DOHH2 (cell line): ENCODE data around the gene LHX3.

ENCODE experiments used
- H3F3A ChIP-seq: fragments of 200-600 bp; sonication (generic), shearing (Covaris generic); 2 replicates; pipeline ENCODE4 v1.6.0; 2016; ENCODE audit warnings: antibody characterized with exemption, mild to moderate bottlenecking; ENCODE audit not compliant: control insufficient read depth, insufficient read depth
- H3K27ac ChIP-seq: fragments of 200-600 bp; sonication (generic); 2 replicates; pipeline ENCODE4 v1.5.1; 2014; ENCODE audit warnings: low read depth, mild to moderate bottlenecking, low read length, moderate library complexity
- H3K27me3 ChIP-seq: fragments of 200-600 bp; sonication (generic); 2 replicates; pipeline ENCODE4 v1.6.1; 2014; ENCODE audit warnings: mild to moderate bottlenecking, low read length, mixed read lengths; ENCODE audit not compliant: control insufficient read depth
- H3K36me3 ChIP-seq: fragments of 200-600 bp; sonication (generic); 2 replicates; pipeline ENCODE4 v1.6.1; 2014; ENCODE audit warnings: mild to moderate bottlenecking, low read length, moderate library complexity, mixed read lengths; ENCODE audit not compliant: control insufficient read depth
- H3K4me1 ChIP-seq: fragments of 200-600 bp; sonication (generic); 2 replicates; pipeline ENCODE4 v1.6.1; 2014; ENCODE audit warnings: mild to moderate bottlenecking, low read length, mixed read lengths; ENCODE audit not compliant: control insufficient read depth
- H3K4me2 ChIP-seq: fragments of 200-600 bp; sonication (generic); 2 replicates; pipeline ENCODE4 v1.6.0; 2014; ENCODE audit warnings: mild to moderate bottlenecking, low read length, moderate library complexity
- H3K4me3 ChIP-seq: fragments of 200-600 bp; sonication (generic); 2 replicates; pipeline ENCODE4 v1.5.1; 2014; ENCODE audit warnings: mild to moderate bottlenecking, low read length, mixed read lengths
- H3K79me2 ChIP-seq: fragments of 200-600 bp; sonication (generic); 2 replicates; pipeline ENCODE4 v1.6.1; 2014; ENCODE audit warnings: mild to moderate bottlenecking, low read length, mixed read lengths; ENCODE audit not compliant: control insufficient read depth
- H3K9me2 ChIP-seq: fragments of 200-600 bp; sonication (generic); replicated peaks from 2 replicates; pipeline ENCODE4 v1.6.1; 2014; ENCODE audit warnings: mild to moderate bottlenecking, low read length, mixed read lengths; ENCODE audit not compliant: control insufficient read depth
- H3K9me3 ChIP-seq: fragments of 200-600 bp; sonication (generic); 2 replicates; pipeline ENCODE4 v1.6.1; 2014; ENCODE audit warnings: antibody characterized with exemption, low read length, mixed read lengths; ENCODE audit not compliant: control insufficient read depth, insufficient read depth
- H4K20me1 ChIP-seq: fragments of 200-600 bp; sonication (generic); 2 replicates; pipeline ENCODE4 v1.6.0; 2014; ENCODE audit warnings: low read depth, mild to moderate bottlenecking, antibody characterized with exemption, low read length, moderate library complexity; ENCODE audit not compliant: control insufficient read depth, insufficient read depth
- CTCF ChIP-seq: fragments of 200-600 bp; sonication (generic); IDR thresholded peaks from one replicate; pipeline ENCODE4 v1.5.1; 2014; ENCODE audit warnings: antibody characterized with exemption, mild to moderate bottlenecking, low read depth, low read length; ENCODE audit not compliant: poor library complexity, severe bottlenecking
- EZH2phosphoT487 ChIP-seq: fragments of 200-600 bp; sonication (generic); IDR thresholded peaks from 2 replicates; pipeline ENCODE4 v1.6.1; 2017; ENCODE audit warnings: borderline replicate concordance, mild to moderate bottlenecking, antibody characterized with exemption, low read length, moderate library complexity, mixed read lengths

LHX3 gene

GRCh38 chr9:136219276-136219675, 14.3 kb upstream of the LHX3 start:
- peaks cover 100% of the 10 kb centered on the region for H3K36me3 ChIP-seq

GRCh38 chr9:136218673-136219072, 13.7 kb upstream of the LHX3 start:
- Histone ChIP-seq H3K4me3 (no peak overlapping the region), H3K4me1 (peaks cover 52% of the 10 kb centered on the region), H4K20me1 (0 out of 2 replicates have a peak, but pooled peaks cover 4% of the 10 kb centered on the region), H3K27ac (no peak overlapping the region), H3K9me3 (no peaks in the 10 kb centered on the region), H3F3A (peaks cover 6% of the 10 kb centered on the region), H3K27me3 (no peaks in the 10 kb centered on the region), H3K79me2 (peaks cover 52% of the 10 kb centered on the region), H3K9me2 (no peaks in the 10 kb centered on the region), H3K36me3 (peaks cover 100% of the 10 kb centered on the region), H3K4me2 (no peak overlapping the region)
- no peak for TF ChIP-seq CTCF
- no peak for TF ChIP-seq EZH2phosphoT487

More at GRCh38 chr9:136219276-136219675, 14.3 kb upstream of the LHX3 start:
- no peak overlapping the region for H3K4me3 ChIP-seq
- peaks cover 58% of the 10 kb centered on the region for H3K79me2 ChIP-seq
- no peak overlapping the region for H3K27ac ChIP-seq
- H4K20me1 ChIP-seq: 0 out of 2 replicates have a peak, but pooled peaks cover 4% of the 10 kb centered on the region
- H3K4me1 ChIP-seq: peaks cover 56% of the 10 kb centered on the region
- H3K27me3 ChIP-seq: no peaks in the 10 kb centered on the region
- H3F3A ChIP-seq: peaks cover 11% of the 10 kb centered on the region
- TF ChIP-seq CTCF (no peak), EZH2phosphoT487 (no peak)
- no peaks in the 10 kb centered on the region for H3K9me3 ChIP-seq
- H3K4me2 ChIP-seq: no peak overlapping the region
- H3K9me2 ChIP-seq: no peaks in the 10 kb centered on the region

- H4K20me1 ChIP-seq: 0 out of 2 replicates have a peak, but pooled peaks cover 4% of the 10 kb centered on the region
- no peaks in the 10 kb centered on the region for H3K9me3 ChIP-seq
- H3K4me1 ChIP-seq: peaks cover 52% of the 10 kb centered on the region
- H3K27me3 ChIP-seq: no peaks in the 10 kb centered on the region
- no peak overlapping the region for H3K4me2 ChIP-seq
- H3K27ac ChIP-seq: no peak overlapping the region
- H3K36me3 ChIP-seq: peaks cover 100% of the 10 kb centered on the region
- H3K79me2 ChIP-seq: peaks cover 48% of the 10 kb centered on the region
- TF ChIP-seq CTCF: no peak
- no peaks in the 10 kb centered on the region for H3K9me2 ChIP-seq
- peaks cover 2% of the 10 kb centered on the region for H3F3A ChIP-seq
- H3K4me3 ChIP-seq: no peak overlapping the region
Measured at GRCh38 chr9:136218271-136218670, 13.3 kb upstream of the LHX3 start.
